ENCODE results near the gene ITPKC. TPM values are rescaled to one million over a fixed set of nuclear protein-coding genes. Genes with fewer than 3 reads are reported as not detected.

Gene ITPKC
- total RNA-seq, 1 donor from 2014 or later = 51.6 TPM

DNA sequence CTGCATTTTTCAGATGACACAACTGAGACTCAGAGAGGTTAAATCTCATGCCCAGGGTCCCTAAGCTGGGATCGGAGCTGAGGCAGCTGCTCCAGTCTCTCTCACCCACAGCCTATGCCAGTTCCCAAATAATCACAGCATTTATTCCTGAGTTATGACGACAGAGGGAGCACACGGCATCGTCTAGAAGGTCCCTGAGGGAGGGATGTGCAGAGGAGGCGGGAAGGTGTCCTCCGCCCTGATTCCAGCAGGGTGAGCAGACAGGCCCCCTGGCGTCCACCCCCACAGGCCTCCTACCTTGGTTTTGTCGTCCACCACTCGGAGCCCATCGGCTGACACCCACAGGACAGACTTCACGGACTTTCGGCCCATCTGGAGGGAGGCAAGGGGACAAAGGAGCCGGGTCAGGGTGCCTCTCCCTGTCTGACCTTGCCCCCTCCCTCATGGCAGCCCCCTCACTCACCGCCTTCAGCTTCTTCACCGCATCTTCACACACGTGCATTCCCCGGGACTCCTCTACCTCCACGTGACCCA is 34.4 kb upstream of the ITPKC start:
- Histone ChIP-seq H3K4me3 (no peak overlapping the region), H3K27ac (no peak overlapping the region), H3K4me1 (peaks cover 2% of the 10 kb centered on the region), H3K36me3 (peaks cover 43% of the 10 kb centered on the region), H3K27me3 (no peaks in the 10 kb centered on the region), H3K9me3 (no peaks in the 10 kb centered on the region)
- intact Hi-C loops (cut with DNase I) = no loop called here
- DNase-seq (no peak), ATAC-seq (no peak)
- TF ChIP-seq, protein P1, sequence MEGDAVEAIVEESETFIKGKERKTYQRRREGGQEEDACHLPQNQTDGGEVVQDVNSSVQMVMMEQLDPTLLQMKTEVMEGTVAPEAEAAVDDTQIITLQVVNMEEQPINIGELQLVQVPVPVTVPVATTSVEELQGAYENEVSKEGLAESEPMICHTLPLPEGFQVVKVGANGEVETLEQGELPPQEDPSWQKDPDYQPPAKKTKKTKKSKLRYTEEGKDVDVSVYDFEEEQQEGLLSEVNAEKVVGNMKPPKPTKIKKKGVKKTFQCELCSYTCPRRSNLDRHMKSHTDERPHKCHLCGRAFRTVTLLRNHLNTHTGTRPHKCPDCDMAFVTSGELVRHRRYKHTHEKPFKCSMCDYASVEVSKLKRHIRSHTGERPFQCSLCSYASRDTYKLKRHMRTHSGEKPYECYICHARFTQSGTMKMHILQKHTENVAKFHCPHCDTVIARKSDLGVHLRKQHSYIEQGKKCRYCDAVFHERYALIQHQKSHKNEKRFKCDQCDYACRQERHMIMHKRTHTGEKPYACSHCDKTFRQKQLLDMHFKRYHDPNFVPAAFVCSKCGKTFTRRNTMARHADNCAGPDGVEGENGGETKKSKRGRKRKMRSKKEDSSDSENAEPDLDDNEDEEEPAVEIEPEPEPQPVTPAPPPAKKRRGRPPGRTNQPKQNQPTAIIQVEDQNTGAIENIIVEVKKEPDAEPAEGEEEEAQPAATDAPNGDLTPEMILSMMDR (IDR thresholded peaks at IDR 0.05) = no peak

DNA sequence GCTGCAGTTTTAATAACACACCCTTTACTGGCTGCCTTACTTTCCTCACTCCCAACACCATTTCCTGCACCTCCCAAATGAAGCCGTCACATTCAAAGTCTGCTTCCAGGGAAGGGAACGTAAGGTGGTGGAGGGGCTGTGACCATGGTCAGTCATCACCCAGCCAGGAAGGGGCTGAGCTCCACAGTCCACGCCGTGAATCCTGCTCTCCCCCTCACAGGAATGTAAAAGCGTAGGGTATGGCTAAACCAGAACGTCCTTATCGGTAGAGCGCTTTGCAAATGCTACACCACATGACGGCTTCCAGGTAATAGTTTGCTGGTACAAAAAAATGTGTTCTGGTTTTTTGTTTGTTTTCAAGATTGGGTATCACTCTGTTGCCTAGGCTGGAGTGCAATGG is 33.5 kb upstream of the ITPKC start:
- Histone ChIP-seq H3K4me3 (no peak overlapping the region), H3K9me3 (no peaks in the 10 kb centered on the region)

DNA sequence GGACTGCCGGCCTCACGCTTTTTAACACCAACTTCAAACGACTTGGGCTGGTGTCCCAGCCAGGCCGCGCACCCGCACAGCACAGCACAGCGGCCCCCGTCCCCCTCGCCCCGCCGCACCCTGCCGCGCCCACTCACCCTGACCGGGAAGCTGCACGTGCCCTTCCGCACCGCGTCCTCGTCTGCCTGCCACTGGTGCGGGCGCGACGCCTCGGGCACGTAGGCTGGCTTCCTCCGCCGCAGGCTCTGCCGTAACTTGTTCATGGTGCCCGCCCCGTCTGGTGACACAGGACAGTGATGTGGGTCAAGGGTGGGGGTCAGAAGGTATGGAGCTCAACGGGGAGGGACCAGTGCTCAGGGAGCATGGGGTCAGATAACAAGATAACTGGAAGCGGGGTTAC is 32.6 kb upstream of the ITPKC start:
- H3K36me3 ChIP-seq = peaks cover 26% of the 10 kb centered on the region
- ATAC-seq = no peak

More for the DNA sequence above, 33.5 kb upstream of the ITPKC start:
- H3K27ac ChIP-seq = no peak overlapping the region
- DNase-seq (no peak), ATAC-seq (no peak)
- intact Hi-C loops (cut with DNase I) = no loop called here
- TF ChIP-seq, protein P1 (IDR thresholded peaks at IDR 0.05) = no peak
- no peaks in the 10 kb centered on the region for H3K27me3 ChIP-seq
- peaks cover 33% of the 10 kb centered on the region for H3K36me3 ChIP-seq
- peaks cover 8% of the 10 kb centered on the region for H3K4me1 ChIP-seq

DNA sequence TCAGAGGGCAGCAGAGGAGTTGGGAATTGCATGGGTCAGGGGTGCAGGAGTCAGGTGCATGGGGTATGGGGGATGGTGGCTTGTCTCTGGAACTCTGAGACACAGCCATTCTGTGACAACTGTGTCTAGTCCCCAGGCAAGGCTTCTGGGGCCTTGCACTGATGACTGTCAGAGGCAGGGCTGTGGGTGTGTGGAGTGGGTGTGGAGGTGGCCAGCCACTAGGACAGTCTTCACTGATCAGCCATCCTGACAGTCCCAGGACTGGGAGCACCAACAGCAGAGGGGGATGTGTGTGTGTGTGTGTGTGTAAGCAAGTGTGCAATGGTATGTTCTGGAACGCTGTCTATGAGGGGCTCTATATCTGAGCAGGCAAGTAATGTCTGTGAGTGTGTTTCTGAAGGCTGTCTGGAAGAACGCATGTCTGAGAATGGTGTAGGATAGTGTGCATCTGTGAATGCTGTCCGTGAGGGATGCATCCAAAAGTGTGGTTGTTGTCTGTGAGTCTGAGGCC is 31.8 kb upstream of the ITPKC start:
- Histone ChIP-seq H3K4me3 (no peak overlapping the region), H3K9me3 (no peaks in the 10 kb centered on the region), H3K27me3 (no peaks in the 10 kb centered on the region), H3K27ac (no peak overlapping the region), H3K36me3 (peaks cover 23% of the 10 kb centered on the region), H3K4me1 (peaks cover 12% of the 10 kb centered on the region)
- ATAC-seq (no peak), DNase-seq (no peak)
- TF ChIP-seq, protein P1 (IDR thresholded peaks at IDR 0.05) = no peak
- intact Hi-C loops (cut with DNase I) = no loop called here

More for the DNA sequence above, 32.6 kb upstream of the ITPKC start:
- Histone ChIP-seq H3K27me3 (no peaks in the 10 kb centered on the region), H3K27ac (no peak overlapping the region), H3K9me3 (no peaks in the 10 kb centered on the region), H3K4me3 (no peak overlapping the region), H3K4me1 (peaks cover 8% of the 10 kb centered on the region)
- TF ChIP-seq, protein P1 (IDR thresholded peaks at IDR 0.05) = no peak
- DNase-seq = no peak
- intact Hi-C loops (cut with DNase I) = no loop called here

DNA sequence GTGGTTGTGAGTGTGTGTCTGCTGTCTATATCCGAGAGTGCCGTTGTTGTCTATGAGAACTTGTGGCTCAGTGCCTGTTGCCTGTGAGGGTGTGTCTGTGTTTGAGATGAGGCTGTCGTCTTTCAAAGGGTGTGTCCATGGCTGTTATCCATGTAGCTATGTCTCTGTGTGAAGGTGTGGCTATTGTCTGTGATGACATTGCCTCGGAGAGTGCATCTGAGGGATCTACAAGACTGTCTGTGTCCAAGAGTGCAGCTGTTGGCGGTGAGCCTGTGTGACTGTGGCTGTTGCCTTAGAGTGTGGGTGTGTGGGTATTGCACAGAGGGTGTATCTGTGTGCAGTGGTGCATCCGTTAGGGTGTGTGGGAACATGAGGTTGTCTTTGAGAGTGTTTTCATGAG is 31.3 kb upstream of the ITPKC start:
- Histone ChIP-seq H3K4me1 (peaks cover 12% of the 10 kb centered on the region), H3K9me3 (no peaks in the 10 kb centered on the region), H3K27me3 (no peaks in the 10 kb centered on the region), H3K27ac (no peak overlapping the region), H3K36me3 (peaks cover 18% of the 10 kb centered on the region), H3K4me3 (no peak overlapping the region)
- TF ChIP-seq, protein P1 (IDR thresholded peaks at IDR 0.05) = no peak
- DNase-seq (no peak), ATAC-seq (no peak)
- intact Hi-C loops (cut with DNase I) = no loop called here
